Hepatocyte (in vitro differentiated cells): ENCODE data around the gene TMEM256.

Experiments
- CTCF ChIP-seq: fragments of 200-600 bp; sonication (generic); IDR thresholded peaks from 2 replicates; pipeline ENCODE4 v1.5.1; 2016; ENCODE audit warnings: antibody characterized with exemption, mild to moderate bottlenecking; ENCODE audit not compliant: poor library complexity
- EZH2 ChIP-seq: fragments of 200-600 bp; sonication (generic); IDR thresholded peaks from 2 replicates; pipeline ENCODE4 v1.6.1; 2016; ENCODE audit warnings: antibody characterized with exemption, mild to moderate bottlenecking, borderline replicate concordance

GRCh38 chr17:7355053-7355452, 48.8 kb downstream of the TMEM256 start, which contains the start of gene TMEM95:
- no peak for TF ChIP-seq CTCF
- TF ChIP-seq EZH2: no peak
